RKO (cell line): Measurements from ENCODE around the gene ATXN10.
A peak's percentile ranks its signal among the peaks of the same experiment; 100 is the strongest.
"Not testable (repeated sequence)": the region's sequence is repeated elsewhere in the genome, so short reads cannot be mapped to it uniquely, and the experiment has no call there.

Experiments
- DNase-seq: peaks from one replicate; pipeline ENCODE4 v3.0.0-alpha.2; 2016; ENCODE audit warnings: low spot score

The ATXN10 gene

GRCh38 chr22:45678961-45679912, 7.6 kb downstream of the ATXN10 start:
- peak; percentile 7 for DNase-seq

- DNase-seq = no peak
Observed at GRCh38 chr22:45680932-45681700, 9.5 kb downstream of the ATXN10 start.

DNA sequence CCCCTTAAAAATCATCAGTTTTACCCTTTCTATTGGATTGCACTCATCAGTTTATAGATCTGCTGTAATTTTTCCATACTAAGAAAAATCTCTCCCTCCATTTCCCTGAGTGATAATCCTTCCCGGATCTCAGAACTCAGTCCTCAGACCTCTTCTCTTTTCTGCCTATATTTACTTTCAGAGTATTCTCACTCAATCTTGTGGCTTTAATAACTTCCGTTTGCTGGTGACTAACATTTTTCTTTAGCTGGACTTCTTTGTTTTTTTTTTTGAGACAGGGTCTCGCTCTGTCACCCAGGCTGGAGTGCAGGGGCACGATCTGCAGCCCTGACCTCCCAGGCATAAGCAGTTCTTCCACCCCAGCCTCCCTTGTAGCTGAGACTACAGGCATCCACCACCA, 10.4 kb downstream of the ATXN10 start:
- DNase-seq = no peak

DNA sequence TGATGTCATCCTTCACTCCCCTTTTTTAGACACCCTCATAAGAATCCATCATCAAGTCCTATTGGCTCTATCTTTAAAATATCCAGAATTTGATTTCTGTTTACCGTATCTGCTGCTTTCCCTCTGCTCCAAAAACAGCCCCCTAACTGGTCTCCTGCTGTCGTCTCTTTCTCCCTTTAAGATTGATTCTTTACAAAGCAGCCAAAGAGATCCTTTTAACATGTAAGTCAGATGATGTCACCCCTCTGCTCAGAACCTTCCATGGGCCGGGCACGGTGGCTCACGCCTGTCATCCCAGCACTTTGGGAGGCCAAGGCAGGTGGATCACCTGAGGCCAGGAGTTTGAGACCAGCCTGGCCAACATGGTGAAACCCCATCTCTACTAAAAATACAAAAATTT, 11.1 kb downstream of the ATXN10 start:
- not testable (repeated sequence) for DNase-seq

DNA sequence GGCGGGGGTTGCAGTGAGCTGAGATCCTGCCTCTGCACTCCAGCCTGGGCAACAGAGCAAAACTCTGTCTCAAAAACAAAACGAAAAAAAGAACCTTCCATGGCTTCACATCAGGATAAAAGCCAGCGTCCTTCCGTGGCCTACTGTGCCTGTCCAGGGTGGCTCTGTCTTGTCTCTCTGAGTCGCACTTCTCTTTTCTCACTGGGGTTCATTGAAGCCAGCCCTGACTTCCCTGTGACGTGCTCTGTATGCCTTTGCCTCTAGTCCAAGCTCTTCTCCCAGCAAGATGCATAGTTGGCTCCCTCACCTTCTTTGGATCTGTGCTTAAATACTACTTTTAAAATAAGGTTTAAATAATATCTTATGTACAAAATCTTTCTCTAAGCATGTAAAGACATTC, 11.6 kb downstream of the ATXN10 start:
- no peak for DNase-seq

- no peak for DNase-seq
Observed at GRCh38 chr22:45683680-45684079, 12.0 kb downstream of the ATXN10 start.

DNA sequence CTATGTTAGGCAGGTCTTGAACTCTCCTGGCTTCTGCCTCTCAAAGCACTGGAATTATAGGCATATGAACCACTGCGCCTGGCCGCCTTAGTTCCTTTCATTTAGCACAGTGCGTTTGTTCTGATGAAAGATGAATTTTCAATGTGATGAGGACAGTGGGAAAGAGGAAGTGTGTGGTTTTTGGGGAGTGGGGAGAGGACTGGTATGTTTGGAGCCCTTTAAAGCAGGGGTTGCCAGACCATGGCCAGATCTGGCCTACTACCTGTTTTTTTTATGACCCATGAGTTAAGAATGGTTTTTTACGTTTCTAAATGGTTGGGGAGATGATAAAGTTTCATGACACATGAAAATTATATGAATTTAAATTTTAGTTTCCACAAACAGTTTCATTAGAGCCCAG, 12.5 kb downstream of the ATXN10 start:
- no peak for DNase-seq

GRCh38 chr22:45684752-45685574, 13.3 kb downstream of the ATXN10 start:
- no peak for DNase-seq

GRCh38 chr22:45686004-45686403, 14.4 kb downstream of the ATXN10 start:
- DNase-seq = no peak

DNA sequence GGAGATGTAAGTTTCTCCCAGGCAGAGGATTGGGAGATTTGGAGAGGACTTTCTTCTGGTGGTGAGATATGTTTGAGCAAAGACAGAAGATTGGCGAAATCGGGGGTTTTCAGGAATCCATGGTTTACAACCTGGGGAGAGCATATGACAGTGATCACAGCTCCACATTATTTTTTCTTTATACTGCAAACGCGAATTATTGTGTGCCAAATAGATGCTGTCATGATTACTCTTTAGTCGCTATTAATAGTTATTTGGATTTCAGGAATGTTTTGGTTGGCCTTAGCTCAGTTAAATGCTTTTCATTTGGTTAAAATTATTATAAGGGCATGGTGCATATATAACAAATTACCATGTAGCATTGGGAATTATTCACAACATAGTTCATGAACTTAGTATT, 15.2 kb downstream of the ATXN10 start:
- DNase-seq = no peak

- DNase-seq = no peak
Observed at GRCh38 chr22:45688600-45689080, 17.0 kb downstream of the ATXN10 start.

DNA sequence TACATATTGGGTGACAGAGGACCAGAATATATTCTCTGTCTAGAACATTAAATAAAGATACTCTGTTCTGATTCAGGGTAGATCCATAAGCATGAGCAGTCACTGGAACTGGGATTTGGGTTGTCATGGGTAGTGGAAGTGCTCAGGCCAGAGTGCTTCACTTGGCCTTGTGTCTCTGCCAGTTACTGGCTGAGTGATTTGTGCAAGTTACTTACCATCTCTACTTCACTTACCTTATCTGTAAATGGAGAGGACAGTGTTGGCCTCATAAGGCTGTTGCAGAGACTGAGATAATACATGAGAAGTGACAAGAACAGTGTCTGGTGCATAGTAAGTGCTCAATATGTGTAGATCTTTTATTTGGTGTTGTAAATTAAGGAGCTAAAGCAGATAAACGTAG, 17.6 kb downstream of the ATXN10 start:
- no peak for DNase-seq

GRCh38 chr22:45690008-45690407, 18.4 kb downstream of the ATXN10 start:
- no peak for DNase-seq

DNA sequence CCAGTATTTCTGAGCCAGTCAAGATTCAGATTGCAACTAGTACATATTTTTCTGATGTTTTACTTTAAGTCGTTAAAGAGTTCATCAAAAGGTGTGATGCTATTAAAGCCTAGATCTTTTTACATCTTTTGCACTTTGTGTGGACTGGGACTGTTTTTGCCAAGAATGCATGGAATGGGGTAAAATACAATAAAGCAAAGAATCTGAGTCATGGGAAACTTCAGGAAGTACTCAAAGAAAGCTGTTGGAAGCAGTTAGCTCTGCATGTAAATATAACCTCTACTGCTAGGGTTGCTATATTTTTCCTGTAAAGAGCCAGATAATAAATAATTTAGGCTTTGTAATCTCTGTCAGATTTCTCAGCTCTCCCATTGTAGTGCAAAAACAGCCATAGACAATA, 20.9 kb downstream of the ATXN10 start:
- DNase-seq = no peak

GRCh38 chr22:45693835-45694234, 22.2 kb downstream of the ATXN10 start:
- DNase-seq = no peak

DNA sequence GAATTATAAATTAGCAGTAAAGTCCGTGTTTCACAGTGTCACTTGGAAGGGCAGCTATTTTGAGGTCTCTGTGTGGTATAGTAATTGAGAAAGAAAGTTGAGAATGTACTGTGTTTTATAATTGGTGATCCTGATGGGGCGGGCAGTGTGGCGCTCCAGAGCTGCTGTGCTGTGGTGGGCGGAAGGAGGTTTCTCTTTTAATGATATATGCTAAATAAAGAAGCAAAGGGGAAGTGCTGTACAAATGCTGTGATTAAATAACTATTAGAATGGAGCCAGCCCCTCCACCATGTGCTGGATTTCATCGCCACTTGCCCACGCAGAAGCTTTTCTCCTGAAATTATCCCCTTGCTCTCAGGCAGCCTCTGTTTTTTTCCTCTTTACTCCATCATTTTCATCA, 24.6 kb downstream of the ATXN10 start:
- DNase-seq = no peak

DNA sequence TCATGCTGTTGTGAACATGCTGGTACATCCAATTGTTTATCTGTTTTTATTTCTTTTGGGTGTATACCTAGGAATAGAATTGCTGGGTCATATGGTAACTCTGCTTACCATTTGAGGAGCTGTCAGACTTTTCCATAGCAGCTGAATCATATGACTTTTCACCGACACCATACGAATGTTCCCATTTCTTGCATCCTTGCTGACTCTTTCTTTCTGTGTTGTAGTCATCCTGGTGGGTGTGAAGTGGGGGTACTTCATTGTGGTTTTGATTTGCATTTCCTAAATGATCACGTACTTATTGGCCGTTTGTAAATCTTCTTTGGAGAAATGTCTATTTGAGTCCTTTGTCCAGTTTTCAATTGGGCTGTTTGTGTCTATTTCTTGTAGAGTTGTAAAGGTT, 26.5 kb downstream of the ATXN10 start:
- DNase-seq = no peak

DNA sequence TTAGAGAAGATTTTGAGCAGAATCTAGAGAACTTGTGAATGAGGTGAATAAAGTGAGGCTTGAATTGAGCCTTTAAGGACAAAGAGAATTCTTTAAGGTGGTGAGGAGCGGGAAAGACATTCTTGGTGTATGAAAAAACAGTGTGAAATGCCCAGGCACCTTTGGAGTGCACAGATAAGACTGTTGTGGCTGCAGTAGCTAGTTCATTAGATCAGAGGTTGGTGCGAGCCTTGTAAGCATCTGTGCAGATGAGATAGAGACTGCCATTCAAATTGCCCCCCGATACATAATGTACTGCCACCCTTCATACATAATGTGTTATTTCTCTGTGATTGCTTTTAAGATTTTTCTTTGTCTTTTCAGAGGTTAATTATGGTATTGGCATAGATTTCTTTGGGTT, 31.3 kb downstream of the ATXN10 start:
- no peak for DNase-seq

GRCh38 chr22:45703758-45704157, 32.1 kb downstream of the ATXN10 start:
- no peak for DNase-seq

DNA sequence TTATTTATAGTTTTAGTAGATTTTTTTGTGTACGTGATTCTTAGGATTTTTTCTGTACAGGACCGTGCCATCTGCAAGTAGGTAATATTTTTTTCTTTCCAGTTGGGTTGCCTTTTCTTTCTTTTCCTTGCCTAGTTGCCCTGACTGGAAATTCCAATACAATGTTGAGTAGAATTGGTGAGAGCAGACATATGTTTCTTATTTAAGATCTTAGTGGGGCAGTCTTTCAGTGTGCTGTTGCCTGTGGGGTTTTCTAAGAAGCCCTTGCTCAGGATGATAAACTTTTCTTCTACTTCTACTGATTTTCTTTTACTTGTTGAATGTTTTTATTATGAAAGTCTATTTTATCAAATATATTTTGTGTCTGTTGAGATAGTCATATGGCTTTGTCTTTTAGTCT, 33.0 kb downstream of the ATXN10 start:
- DNase-seq = no peak

DNA sequence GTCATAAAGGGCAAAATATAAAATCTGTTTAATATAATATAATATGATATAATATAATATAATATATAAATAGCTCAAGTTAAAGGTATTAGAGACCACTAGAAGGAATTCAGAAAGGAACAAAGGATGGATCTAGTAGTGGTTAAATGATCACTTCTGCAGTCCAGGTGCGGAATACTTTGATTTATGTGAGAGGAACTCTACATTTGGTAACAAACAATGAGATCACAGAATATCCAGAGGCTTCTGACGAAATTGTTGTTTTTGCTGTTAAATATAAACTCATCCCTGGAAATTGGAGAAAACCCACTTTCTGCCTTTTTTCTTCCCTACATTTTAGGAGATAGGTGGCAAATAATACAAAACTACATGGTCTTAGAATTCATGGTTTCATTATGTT, 36.0 kb downstream of the ATXN10 start:
- DNase-seq = no peak

DNA sequence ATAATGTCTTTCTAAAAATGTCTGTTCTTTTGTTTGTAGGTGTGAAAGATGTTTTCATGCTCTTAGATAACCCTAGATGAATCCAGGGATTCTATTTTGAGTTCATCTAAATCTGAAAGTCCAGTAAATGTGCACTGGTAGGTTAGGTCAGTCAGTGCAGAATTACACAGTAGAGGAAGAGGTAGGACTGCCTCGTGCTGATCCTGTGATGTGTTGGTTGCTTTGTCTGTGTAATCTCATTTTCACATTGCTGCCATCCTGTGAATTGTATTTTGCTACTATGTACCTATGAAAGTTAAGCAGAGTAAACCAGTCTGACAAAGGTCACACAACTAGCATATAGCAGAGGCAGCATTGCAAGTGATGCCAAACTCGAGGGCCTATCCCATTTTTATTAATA, 36.5 kb downstream of the ATXN10 start:
- no peak for DNase-seq
